Measurements from ENCODE around the gene FGD5.

Gene FGD5

GRCh38 chr3:14849638-14850230 lies 31.0 kb downstream of the FGD5 start:
- no peak overlapping the region for H3K9ac ChIP-seq (ENCODE audit: low read length)

DNA sequence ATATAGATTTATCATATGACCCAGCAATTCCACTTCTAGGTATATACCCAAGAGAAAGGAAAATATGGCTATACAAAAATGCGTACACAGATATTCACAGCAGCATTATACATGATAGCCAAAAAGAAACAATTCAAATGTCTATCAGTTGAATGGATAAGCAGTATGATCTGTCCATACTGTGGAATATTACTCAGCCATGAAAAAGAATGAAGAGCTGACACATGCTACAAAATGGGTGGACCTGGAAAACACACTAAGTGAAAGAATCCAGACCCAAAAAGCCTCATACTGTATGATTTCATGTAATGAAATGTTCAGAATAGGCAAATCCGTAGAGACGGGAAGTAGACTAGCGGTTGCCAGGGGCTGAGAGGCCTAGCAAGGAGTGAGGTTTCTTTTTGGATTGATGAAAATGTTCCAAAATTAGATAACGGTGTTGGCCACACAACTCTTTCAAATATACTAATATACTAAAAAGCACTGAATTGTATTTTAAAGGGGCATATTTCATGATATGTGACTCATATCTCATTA lies 33.4 kb downstream of the FGD5 start:
- Histone ChIP-seq H3K9ac (ENCODE audit: low read length) (no peak overlapping the region), H3K27me3 (ENCODE audit: control insufficient read depth, insufficient read depth, low read length) (no peaks in the 10 kb centered on the region), H3K4me1 (ENCODE audit: control insufficient read depth, insufficient read depth, low read length) (peaks cover 13% of the 10 kb centered on the region), H3K4me3 (ENCODE audit: low read length) (no peak overlapping the region), H3K9me3 (ENCODE audit: control insufficient read depth, low read length) (no peaks in the 10 kb centered on the region), H3K36me3 (ENCODE audit: control insufficient read depth, insufficient read depth, low read length) (no peaks in the 10 kb centered on the region)

More at GRCh38 chr3:14849638-14850230, 31.0 kb downstream of the FGD5 start:
- Histone ChIP-seq H3K9me3 (ENCODE audit: control insufficient read depth, low read length) (no peaks in the 10 kb centered on the region), H3K27me3 (ENCODE audit: control insufficient read depth, insufficient read depth, low read length) (peaks cover 2% of the 10 kb centered on the region), H3K4me1 (ENCODE audit: control insufficient read depth, insufficient read depth, low read length) (peaks cover 22% of the 10 kb centered on the region), H3K4me3 (ENCODE audit: low read length) (no peak overlapping the region), H3K36me3 (ENCODE audit: control insufficient read depth, insufficient read depth, low read length) (no peaks in the 10 kb centered on the region)

DNA sequence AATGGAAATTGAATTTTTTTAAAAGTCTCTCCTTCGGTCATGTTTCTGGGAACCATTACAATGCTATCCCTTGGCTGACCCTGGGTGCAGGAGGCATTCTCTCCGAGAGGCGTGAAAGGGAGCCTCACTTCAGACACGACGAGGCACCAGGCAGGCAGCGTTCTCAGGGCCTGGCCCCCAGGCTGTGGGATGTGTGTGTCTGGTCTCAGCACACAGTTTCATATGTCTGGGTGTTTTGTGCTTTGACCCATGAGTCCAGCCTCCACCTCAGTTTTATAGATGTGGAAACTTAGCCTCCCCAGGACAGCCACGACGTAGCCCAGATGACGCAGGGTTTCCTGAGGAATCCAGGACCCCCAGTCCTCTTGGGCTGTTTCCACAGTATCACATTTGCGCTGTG lies 34.0 kb downstream of the FGD5 start:
- no peak overlapping the region for H3K9ac ChIP-seq (ENCODE audit: low read length)
- H3K9me3 ChIP-seq (ENCODE audit: control insufficient read depth, low read length): no peaks in the 10 kb centered on the region
- no peaks in the 10 kb centered on the region for H3K36me3 ChIP-seq (ENCODE audit: control insufficient read depth, insufficient read depth, low read length)
- no peak overlapping the region for H3K4me3 ChIP-seq (ENCODE audit: low read length)
- no peaks in the 10 kb centered on the region for H3K27me3 ChIP-seq (ENCODE audit: control insufficient read depth, insufficient read depth, low read length)
- peaks cover 7% of the 10 kb centered on the region for H3K4me1 ChIP-seq (ENCODE audit: control insufficient read depth, insufficient read depth, low read length)

- H3K36me3 ChIP-seq (ENCODE audit: control insufficient read depth, insufficient read depth, low read length): no peaks in the 10 kb centered on the region
- no peak overlapping the region for H3K4me3 ChIP-seq (ENCODE audit: low read length)
- H3K27me3 ChIP-seq (ENCODE audit: control insufficient read depth, insufficient read depth, low read length): no peaks in the 10 kb centered on the region
- H3K4me1 ChIP-seq (ENCODE audit: control insufficient read depth, insufficient read depth, low read length): no peaks in the 10 kb centered on the region
- H3K9ac ChIP-seq (ENCODE audit: low read length): no peak overlapping the region
- no peaks in the 10 kb centered on the region for H3K9me3 ChIP-seq (ENCODE audit: control insufficient read depth, low read length)
These were observed 34.6 kb downstream of the FGD5 start for GRCh38 chr3:14853271-14853951.

DNA sequence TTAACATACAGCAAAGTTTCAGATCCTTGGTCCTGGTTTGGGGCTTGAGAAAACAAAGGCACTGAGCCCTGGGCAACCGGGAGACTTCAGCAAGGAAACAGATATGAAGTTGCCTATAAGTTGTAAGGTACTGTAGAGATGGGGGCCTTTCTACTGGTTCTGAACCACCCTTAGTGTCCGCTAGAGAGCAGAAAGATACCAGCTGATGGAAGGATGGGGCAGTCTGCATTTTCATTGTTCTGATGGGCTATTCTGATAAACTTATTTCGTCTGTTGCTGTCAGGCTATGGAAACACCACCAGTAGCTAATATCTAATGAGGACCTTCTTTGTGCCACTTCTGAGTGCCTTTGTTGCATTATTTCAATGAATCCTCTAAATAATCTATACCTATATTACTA lies 38.7 kb downstream of the FGD5 start:
- Histone ChIP-seq H3K9me3 (ENCODE audit: control insufficient read depth, low read length) (no peaks in the 10 kb centered on the region), H3K4me1 (ENCODE audit: control insufficient read depth, insufficient read depth, low read length) (peaks cover 3% of the 10 kb centered on the region), H3K9ac (ENCODE audit: low read length) (no peak overlapping the region), H3K27me3 (ENCODE audit: control insufficient read depth, insufficient read depth, low read length) (no peaks in the 10 kb centered on the region), H3K4me3 (ENCODE audit: low read length) (no peak overlapping the region), H3K36me3 (ENCODE audit: control insufficient read depth, insufficient read depth, low read length) (no peaks in the 10 kb centered on the region)

DNA sequence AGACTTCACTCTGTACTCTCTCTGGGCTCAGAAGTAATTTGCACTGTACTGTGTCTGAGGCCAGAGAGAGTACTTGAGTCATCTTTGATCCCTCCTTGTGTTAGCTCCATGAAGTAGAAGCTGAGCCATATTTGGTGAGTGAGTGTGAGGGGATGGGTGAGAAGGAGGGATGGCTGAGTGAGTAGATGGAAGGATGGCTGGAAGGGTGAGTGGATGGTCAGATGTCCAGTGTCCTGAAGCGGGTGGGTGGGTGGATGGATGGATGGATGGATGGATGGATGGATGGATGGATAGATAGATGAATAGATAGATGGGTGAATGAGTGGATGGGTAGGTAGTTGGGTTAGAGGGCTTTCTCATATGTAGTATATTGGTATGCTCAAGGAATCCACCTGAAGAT lies 39.3 kb downstream of the FGD5 start:
- Histone ChIP-seq H3K9me3 (ENCODE audit: control insufficient read depth, low read length) (no peaks in the 10 kb centered on the region), H3K36me3 (ENCODE audit: control insufficient read depth, insufficient read depth, low read length) (no peaks in the 10 kb centered on the region), H3K27me3 (ENCODE audit: control insufficient read depth, insufficient read depth, low read length) (no peaks in the 10 kb centered on the region), H3K4me3 (ENCODE audit: low read length) (no peak overlapping the region), H3K9ac (ENCODE audit: low read length) (no peak overlapping the region), H3K4me1 (ENCODE audit: control insufficient read depth, insufficient read depth, low read length) (peaks cover 4% of the 10 kb centered on the region)

DNA sequence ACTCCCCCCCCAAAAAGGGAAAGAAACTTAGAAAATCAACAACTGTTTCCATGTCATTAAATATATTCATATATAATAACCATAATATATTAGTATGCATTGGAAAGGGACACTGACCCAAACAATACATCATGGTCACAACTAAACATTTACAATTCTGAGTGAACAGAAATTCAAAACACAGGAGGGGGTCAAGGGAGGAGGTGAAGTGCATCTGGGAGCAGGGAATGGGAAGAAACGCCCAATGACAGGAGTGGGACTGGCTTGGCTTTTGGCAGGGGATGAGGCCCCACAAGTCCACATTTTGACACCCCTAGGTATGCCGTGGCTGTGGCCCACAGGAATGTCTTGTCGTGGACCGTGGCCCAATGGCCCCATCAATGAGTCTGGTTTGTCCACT lies 41.1 kb downstream of the FGD5 start:
- Histone ChIP-seq H3K4me3 (ENCODE audit: low read length) (no peak overlapping the region), H3K36me3 (ENCODE audit: control insufficient read depth, insufficient read depth, low read length) (no peaks in the 10 kb centered on the region), H3K9ac (ENCODE audit: low read length) (no peak overlapping the region), H3K27me3 (ENCODE audit: control insufficient read depth, insufficient read depth, low read length) (no peaks in the 10 kb centered on the region), H3K4me1 (ENCODE audit: control insufficient read depth, insufficient read depth, low read length) (peaks cover 8% of the 10 kb centered on the region), H3K9me3 (ENCODE audit: control insufficient read depth, low read length) (no peaks in the 10 kb centered on the region)

DNA sequence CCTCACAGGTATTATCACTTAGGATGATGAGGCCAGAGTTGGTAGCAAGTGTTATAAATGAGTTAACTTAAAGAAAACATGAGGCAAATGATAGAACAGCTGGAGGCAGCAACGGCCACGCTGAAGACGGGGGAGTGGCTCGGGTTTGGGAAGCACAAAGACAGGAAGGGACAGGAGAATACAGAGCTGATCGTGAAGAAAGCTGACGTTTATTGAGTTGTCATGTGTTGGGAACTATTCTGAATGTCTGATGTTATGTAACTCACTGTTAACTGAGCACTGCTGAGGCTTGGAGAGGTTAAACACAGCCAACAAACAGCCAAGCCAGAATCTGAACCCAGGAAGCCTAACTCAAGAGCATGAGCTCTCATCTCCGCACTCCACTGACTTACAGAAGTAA lies 42.3 kb downstream of the FGD5 start:
- peaks cover 8% of the 10 kb centered on the region for H3K4me1 ChIP-seq (ENCODE audit: control insufficient read depth, insufficient read depth, low read length)

GRCh38 chr3:14861446-14862302 lies 42.9 kb downstream of the FGD5 start:
- Histone ChIP-seq H3K4me3 (ENCODE audit: low read length) (no peak overlapping the region), H3K4me1 (ENCODE audit: control insufficient read depth, insufficient read depth, low read length) (peaks cover 8% of the 10 kb centered on the region), H3K36me3 (ENCODE audit: control insufficient read depth, insufficient read depth, low read length) (no peaks in the 10 kb centered on the region)

More for the DNA sequence above, 42.3 kb downstream of the FGD5 start:
- no peaks in the 10 kb centered on the region for H3K9me3 ChIP-seq (ENCODE audit: control insufficient read depth, low read length)
- no peak overlapping the region for H3K4me3 ChIP-seq (ENCODE audit: low read length)
- no peaks in the 10 kb centered on the region for H3K36me3 ChIP-seq (ENCODE audit: control insufficient read depth, insufficient read depth, low read length)
- H3K27me3 ChIP-seq (ENCODE audit: control insufficient read depth, insufficient read depth, low read length): no peaks in the 10 kb centered on the region
- H3K9ac ChIP-seq (ENCODE audit: low read length): no peak overlapping the region

DNA sequence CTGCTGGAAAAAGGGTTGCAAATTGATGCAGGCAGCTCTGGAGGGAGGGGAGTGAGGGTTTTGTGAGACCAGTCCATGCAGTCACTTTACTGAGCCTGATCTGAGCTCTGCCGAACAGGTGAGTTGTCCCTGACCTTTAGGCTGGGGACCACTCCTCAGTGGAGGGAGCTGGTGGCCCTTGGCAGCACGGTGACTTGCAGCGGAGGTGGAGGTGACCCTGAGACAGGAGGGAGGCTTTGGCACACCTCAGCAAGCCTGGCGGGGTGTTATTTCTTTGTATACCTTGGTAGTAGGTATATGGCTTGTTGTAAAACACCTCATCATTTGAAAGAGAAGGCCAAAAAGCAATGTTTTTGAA lies 43.5 kb downstream of the FGD5 start:
- no peak overlapping the region for H3K9ac ChIP-seq (ENCODE audit: low read length)
- H3K4me3 ChIP-seq (ENCODE audit: low read length): no peak overlapping the region
- peaks cover 8% of the 10 kb centered on the region for H3K4me1 ChIP-seq (ENCODE audit: control insufficient read depth, insufficient read depth, low read length)
- no peaks in the 10 kb centered on the region for H3K36me3 ChIP-seq (ENCODE audit: control insufficient read depth, insufficient read depth, low read length)
- H3K27me3 ChIP-seq (ENCODE audit: control insufficient read depth, insufficient read depth, low read length): no peaks in the 10 kb centered on the region
- H3K9me3 ChIP-seq (ENCODE audit: control insufficient read depth, low read length): no peaks in the 10 kb centered on the region

More at GRCh38 chr3:14861446-14862302, 42.9 kb downstream of the FGD5 start:
- no peaks in the 10 kb centered on the region for H3K9me3 ChIP-seq (ENCODE audit: control insufficient read depth, low read length)
- no peak overlapping the region for H3K9ac ChIP-seq (ENCODE audit: low read length)
- H3K27me3 ChIP-seq (ENCODE audit: control insufficient read depth, insufficient read depth, low read length): no peaks in the 10 kb centered on the region

- Histone ChIP-seq H3K36me3 (ENCODE audit: control insufficient read depth, insufficient read depth, low read length) (no peaks in the 10 kb centered on the region), H3K27me3 (ENCODE audit: control insufficient read depth, insufficient read depth, low read length) (no peaks in the 10 kb centered on the region), H3K9me3 (ENCODE audit: control insufficient read depth, low read length) (no peaks in the 10 kb centered on the region), H3K4me1 (ENCODE audit: control insufficient read depth, insufficient read depth, low read length) (peaks cover 8% of the 10 kb centered on the region), H3K4me3 (ENCODE audit: low read length) (no peak overlapping the region), H3K9ac (ENCODE audit: low read length) (no peak overlapping the region)
These were observed 44.0 kb downstream of the FGD5 start for GRCh38 chr3:14862661-14863230.

All from mucosa of stomach (tissue), 1 donor.